Measurements from ENCODE around the gene CTU1.

CTU1 gene

GRCh38 chr19:51131780-51132680 lies 23.8 kb upstream of the CTU1 start:
- no peak for DNase-seq (ENCODE audit: low read depth in 2 of 2)

- no peak for DNase-seq (ENCODE audit: low read depth in 2 of 2)
Observed at GRCh38 chr19:51129716-51130115, 21.5 kb upstream of the CTU1 start.

GRCh38 chr19:51128227-51128626 lies 20.0 kb upstream of the CTU1 start:
- DNase-seq (ENCODE audit: low read depth in 2 of 2): no peak

DNA sequence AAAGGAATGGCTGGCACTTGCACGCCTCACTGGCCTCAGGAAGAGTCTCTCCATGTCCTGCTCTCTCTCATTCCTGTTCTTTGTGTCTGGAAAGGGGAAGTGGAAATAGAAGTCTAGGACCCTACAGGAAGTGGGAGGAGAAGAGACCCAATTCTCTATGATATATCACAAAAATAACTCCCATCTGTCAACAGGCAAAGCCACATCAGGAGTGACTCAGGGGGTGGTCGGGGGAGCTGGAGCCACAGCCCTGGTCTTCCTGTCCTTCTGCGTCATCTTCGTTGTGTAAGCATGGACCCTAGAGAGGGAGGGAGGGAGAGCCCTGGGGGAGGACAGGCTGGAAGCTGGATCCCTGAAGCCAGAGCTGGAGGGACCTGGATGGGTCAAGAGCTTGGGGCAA lies 19.5 kb upstream of the CTU1 start:
- DNase-seq (ENCODE audit: low read depth in 2 of 2): no peak

GRCh38 chr19:51127032-51127431 lies 18.8 kb upstream of the CTU1 start:
- no peak for DNase-seq (ENCODE audit: low read depth in 2 of 2)

DNA sequence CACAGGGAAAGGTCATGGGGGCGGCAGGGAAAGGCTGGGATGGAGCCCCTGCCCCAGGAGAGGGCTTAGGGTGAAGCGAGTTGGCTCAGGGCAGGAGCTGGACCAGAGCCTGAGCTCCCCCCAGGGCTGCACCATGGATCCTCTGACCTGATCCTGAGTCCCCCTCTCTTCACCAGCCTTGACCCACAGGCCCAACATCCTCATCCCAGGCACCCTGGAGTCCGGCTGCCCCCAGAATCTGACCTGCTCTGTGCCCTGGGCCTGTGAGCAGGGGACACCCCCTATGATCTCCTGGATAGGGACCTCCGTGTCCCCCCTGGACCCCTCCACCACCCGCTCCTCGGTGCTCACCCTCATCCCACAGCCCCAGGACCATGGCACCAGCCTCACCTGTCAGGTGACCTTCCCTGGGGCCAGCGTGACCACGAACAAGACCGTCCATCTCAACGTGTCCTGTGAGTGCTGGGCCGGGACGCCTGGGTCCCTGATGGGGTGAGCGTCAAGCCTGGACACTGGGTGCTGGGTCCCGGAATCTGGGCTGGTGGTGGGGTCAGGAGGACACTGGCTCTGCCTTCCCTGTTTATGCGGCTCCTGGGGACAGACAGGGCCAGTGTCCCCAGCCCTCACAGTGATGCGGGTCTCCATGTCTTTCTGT lies 17.3 kb upstream of the CTU1 start:
- DNase-seq (ENCODE audit: low read depth in 2 of 2): no peak

DNA sequence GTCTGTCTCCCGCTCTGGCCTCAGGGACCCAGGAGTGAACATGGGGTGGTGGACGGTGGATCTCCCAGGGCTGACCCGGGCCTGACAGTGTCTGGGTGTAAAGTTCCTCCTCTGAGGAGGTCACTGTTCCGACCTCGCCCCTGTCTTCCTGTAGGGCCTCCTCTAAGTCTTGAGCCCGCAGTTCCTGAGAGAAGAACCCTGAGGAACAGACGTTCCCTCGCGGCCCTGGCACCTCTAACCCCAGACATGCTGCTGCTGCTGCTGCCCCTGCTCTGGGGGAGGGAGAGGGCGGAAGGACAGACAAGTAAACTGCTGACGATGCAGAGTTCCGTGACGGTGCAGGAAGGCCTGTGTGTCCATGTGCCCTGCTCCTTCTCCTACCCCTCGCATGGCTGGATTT lies 16.5 kb upstream of the CTU1 start, which contains the start of gene SIGLEC9:
Gene SIGLEC9 (plus strand): TSS at position 178 of the 400 bp plus-strand sequence. CDS start 69 bp downstream, at position 247.
- no peak for DNase-seq (ENCODE audit: low read depth in 2 of 2)

DNA sequence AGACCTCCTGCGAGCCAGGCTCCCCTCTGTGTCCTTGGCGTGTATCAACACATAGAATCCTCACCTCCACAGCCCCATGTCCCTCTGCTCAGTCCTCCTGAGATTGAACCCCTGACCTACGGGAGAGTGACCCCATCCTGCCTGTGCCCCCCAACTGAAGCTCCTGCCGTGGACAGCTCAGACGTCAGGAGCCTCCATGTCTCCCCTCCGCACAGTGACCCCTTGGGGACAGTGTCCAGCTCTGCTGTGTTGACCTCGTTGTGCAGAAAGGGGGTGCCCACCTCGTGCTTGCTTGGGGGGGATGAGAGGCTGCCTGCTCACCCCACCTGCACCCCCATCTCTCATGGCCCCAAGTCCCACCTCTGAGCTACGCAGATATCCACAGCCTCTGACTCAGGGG lies 16.0 kb upstream of the CTU1 start:
- no peak for DNase-seq (ENCODE audit: low read depth in 2 of 2)

GRCh38 chr19:51123802-51124201 lies 15.6 kb upstream of the CTU1 start:
- no peak for DNase-seq (ENCODE audit: low read depth in 2 of 2)

DNA sequence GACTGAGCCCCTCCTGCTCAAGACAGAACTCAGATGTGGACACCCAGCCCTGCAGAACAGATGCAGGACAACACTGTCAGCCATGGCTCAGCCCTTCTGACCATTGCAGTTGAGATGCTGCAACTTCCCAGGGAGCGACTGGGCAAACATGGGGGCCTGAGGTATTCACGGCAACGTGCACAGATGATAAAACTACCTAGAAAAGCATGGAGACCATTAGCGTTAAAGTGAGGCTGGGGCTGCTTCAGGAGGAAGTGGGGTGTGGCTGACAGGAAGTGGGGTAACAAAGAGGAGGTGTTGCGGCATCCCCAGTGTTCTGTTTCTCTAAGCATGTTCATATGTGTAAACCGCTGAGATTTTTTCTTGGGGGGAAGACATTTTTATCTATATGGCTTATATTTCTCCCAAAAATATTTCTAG lies 15.2 kb upstream of the CTU1 start:
- DNase-seq (ENCODE audit: low read depth in 2 of 2): no peak

DNA sequence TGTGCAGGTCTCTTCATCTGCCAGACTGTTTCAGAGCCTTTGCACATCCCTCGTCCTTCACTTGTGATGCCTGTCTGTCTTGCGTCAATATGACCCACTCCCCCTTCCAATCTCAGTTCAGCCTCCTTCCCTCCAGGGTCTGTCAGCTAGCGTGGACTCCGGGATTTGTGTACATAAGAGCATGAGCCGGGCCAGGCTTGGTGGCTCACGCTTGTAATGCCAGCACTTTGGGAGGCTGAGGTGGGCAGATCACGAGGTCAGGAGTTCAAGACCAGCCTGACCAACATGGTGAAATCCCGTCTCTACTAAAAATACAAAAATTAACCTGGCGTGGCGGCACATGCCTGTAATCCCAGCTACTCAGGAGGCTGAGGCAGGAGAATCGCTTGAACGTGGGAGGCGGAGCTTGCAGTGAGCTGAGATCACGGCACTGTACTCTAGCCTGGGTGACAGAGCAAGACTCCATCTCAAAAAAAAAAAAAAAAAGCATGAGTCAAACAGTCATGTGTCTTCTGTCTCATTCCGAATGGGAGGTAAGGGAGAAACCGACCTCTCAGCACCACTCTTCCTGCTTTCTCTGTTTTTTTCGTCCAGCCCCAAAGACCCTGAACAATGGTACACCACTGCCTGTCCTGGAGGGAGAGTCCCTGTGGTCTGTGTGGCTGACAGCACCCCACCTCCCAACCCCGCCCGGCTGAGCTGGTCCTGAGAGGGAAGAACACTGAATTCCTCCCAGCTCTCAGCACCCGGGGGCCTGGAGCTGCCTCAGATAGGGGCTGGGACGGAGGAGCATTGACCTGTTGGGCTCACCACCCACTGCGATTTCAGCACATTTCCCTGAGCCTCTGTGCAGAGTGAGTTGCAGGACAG lies 14.1 kb upstream of the CTU1 start:
- no peak for DNase-seq (ENCODE audit: low read depth in 2 of 2)

- DNase-seq (ENCODE audit: low read depth in 2 of 2): no peak
Observed at GRCh38 chr19:51121257-51121656, 13.0 kb upstream of the CTU1 start.

GRCh38 chr19:51120160-51120559 lies 12.0 kb upstream of the CTU1 start:
- no peak for DNase-seq (ENCODE audit: low read depth in 2 of 2)

GRCh38 chr19:51119611-51120010 lies 11.4 kb upstream of the CTU1 start:
- no peak for DNase-seq (ENCODE audit: low read depth in 2 of 2)

DNA sequence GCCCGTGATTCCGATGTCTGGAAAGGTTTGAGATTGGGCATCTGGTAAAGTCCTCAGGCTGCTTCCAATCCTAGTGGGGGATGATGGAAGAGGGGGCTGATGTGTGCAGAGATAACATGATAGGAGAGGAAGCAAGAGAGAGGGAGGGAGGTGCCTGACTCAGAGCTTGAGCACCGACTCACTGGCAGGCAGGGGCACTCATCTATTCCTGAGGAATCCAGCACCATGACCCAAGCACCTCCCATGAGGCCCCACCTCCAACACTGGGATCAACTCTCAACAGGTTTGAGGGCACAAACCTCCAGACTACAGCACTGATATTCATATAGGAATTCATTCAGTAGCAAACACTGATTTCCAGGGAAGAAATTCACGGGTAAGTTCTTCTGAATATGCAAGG lies 10.9 kb upstream of the CTU1 start:
- no peak for DNase-seq (ENCODE audit: low read depth in 2 of 2)

DNA sequence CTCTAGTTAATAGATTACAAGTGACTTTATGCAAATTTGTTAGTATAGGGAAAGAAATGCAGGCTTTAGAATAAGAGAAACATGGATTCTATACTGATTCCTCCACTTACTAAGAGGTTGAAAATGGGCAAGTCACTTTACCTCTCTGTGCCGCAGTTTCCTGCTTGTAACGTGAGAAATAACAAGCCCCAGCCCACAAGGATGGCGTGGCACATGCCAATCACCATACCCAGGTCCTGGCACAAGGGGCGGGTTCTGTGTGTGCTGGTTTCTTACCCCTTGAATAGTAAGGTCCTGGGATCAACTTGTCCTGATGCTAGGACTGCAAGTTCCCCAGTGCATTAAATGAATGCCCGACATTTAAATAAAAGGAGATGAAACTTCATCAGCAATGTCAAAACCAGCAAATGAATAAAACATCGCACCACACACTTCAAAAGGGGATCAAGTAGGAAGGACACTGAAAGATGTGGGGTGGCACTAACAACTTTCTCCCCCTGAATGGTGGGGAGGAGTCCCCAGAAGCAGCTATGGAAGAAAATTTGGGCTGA lies 8.6 kb upstream of the CTU1 start:
- no peak for DNase-seq (ENCODE audit: low read depth in 2 of 2)

GRCh38 chr19:51114087-51114729 lies 6.0 kb upstream of the CTU1 start:
- DNase-seq (ENCODE audit: low read depth in 2 of 2): no peak

- DNase-seq (ENCODE audit: low read depth in 2 of 2): no peak
Observed at GRCh38 chr19:51111606-51112005, 3.4 kb upstream of the CTU1 start.

GRCh38 chr19:51110666-51110971 lies 2.4 kb upstream of the CTU1 start:
- DNase-seq (ENCODE audit: low read depth in 2 of 2): no peak

DNA sequence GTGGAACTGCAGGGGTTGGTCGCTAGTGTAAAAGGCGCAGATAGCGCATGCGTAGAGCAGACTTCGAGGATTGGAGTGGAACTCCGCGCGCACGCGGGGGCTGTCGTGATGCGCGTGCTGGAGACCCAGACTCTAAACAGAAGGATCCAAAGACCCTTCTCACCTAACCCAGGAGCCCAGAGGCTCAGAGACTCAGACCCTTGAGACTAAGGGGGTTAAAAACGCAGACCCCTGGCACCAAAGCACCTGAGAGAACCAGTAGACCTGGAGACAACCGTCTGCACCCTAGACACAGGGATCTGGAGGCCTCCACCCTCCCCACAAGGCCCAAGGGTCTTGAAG lies 567 bp upstream of the CTU1 start:
- no peak for DNase-seq (ENCODE audit: low read depth in 2 of 2)

DNA sequence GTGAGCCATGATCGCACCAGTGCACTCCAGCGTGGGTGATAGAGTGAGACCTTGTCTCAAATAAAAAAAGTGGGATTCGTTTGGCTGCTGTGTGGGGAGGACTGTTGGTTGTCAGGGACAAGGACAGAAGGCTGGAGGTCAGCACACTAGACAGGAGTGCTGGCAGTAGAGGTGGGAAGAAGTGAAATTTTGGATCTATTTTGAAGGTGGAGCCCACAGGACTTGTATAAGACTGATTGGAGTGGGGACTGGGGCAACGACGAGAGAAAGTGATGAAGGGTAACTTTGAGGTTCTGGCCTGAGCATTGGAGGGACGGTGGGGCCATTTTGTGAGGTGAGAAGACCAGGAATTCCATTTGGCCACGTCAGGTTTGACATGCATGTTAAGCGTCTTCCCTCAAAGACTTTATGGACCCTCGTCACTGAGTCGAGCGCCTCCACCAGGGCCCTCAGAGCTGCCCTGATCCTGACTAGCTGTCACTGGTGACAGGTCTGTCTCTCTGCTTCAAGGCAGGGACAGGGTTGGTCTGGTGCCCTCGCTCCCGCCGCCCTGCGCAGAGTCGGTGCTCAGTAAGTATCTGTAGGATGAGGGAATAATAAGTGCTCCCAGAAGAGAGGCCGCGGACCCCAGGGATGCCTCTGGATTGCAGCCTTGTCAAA lies 673 bp downstream of the CTU1 start:
- no peak for DNase-seq (ENCODE audit: low read depth in 2 of 2)
